NB4 (cell line): ENCODE results near the gene TSHZ2.

Experiments
- CTCF ChIP-seq: IDR thresholded peaks from one replicate; pipeline ENCODE4 v1.5.1; 2012; ENCODE audit warnings: low read depth, low read length
- POLR2A ChIP-seq: IDR thresholded peaks from 2 replicates; pipeline ENCODE4 v1.6.1; 2011; ENCODE audit warnings: mild to moderate bottlenecking; ENCODE audit not compliant: insufficient read length; ENCODE audit errors: extremely low read depth

- TF ChIP-seq CTCF: no peak
- TF ChIP-seq POLR2A: no peak
These were observed 178.4 kb downstream of the TSHZ2 start for GRCh38 chr20:53150532-53150931.
